Glutamatergic neuron (in vitro differentiated cells): ENCODE measurements around the gene ACBD3. TPM values are rescaled to one million over a fixed set of nuclear protein-coding genes. Genes with fewer than 3 reads are reported as not detected.

Source experiments
- DNase-seq: peaks from one replicate; pipeline ENCODE4 v3.0.0; 2022
- H3K27ac Mint-ChIP-seq: one replicate; pipeline ENCODE4 v1.8.0; 2020; ENCODE audit warnings: mild to moderate bottlenecking, mixed read lengths, inconsistent platforms; ENCODE audit not compliant: unreplicated experiment
- H3K27me3 Mint-ChIP-seq: one replicate; pipeline ENCODE4 v1.8.0; 2020; ENCODE audit warnings: mild to moderate bottlenecking, moderate library complexity, mixed read lengths, inconsistent platforms; ENCODE audit not compliant: unreplicated experiment
- H3K36me3 Mint-ChIP-seq: one replicate; pipeline ENCODE4 v1.8.0; 2020; ENCODE audit warnings: mild to moderate bottlenecking, mixed read lengths, inconsistent platforms; ENCODE audit not compliant: unreplicated experiment
- H3K4me1 Mint-ChIP-seq: one replicate; pipeline ENCODE4 v1.8.0; 2020; ENCODE audit warnings: mild to moderate bottlenecking, low read depth, mixed read lengths, inconsistent platforms; ENCODE audit not compliant: unreplicated experiment
- H3K4me3 Mint-ChIP-seq: one replicate; pipeline ENCODE4 v1.8.0; 2020; ENCODE audit warnings: mild to moderate bottlenecking, mixed read lengths, inconsistent platforms; ENCODE audit not compliant: unreplicated experiment
- H3K9me3 Mint-ChIP-seq: one replicate; pipeline ENCODE4 v1.8.0; 2020; ENCODE audit warnings: mild to moderate bottlenecking, moderate library complexity, mixed read lengths, inconsistent platforms; ENCODE audit not compliant: unreplicated experiment
- CTCF ChIP-seq: fragments of 200-600 bp; sonication (generic); IDR thresholded peaks from one replicate; pipeline ENCODE4 v1.5.0; 2021; ENCODE audit not compliant: partially characterized antibody, unreplicated experiment
- total RNA-seq: library from RNA; stranded (reverse); fragmentation: NEBNext Ultra II Directional; extraction: Animal tissue kit (Norgen Biotek cat#: 25700); gene quantifications from one replicate; pipeline ENCODE4 v1.2.1, GENCODE V29; 2021; ENCODE audit not compliant: unreplicated experiment

Gene ACBD3
- total RNA-seq, 1 donor from 2014 or later: 33.7 TPM

- Mint-ChIP-seq H3K9me3 (peaks cover 5% of the 10 kb centered on the region), H3K27ac (no peak overlapping the region), H3K4me3 (no peak overlapping the region), H3K36me3 (no peaks in the 10 kb centered on the region), H3K4me1 (no peaks in the 10 kb centered on the region), H3K27me3 (peaks cover 6% of the 10 kb centered on the region)
- no peak for TF ChIP-seq CTCF
- DNase-seq: no peak
Measured at GRCh38 chr1:226135709-226136108, 50.8 kb downstream of the ACBD3 start.

DNA sequence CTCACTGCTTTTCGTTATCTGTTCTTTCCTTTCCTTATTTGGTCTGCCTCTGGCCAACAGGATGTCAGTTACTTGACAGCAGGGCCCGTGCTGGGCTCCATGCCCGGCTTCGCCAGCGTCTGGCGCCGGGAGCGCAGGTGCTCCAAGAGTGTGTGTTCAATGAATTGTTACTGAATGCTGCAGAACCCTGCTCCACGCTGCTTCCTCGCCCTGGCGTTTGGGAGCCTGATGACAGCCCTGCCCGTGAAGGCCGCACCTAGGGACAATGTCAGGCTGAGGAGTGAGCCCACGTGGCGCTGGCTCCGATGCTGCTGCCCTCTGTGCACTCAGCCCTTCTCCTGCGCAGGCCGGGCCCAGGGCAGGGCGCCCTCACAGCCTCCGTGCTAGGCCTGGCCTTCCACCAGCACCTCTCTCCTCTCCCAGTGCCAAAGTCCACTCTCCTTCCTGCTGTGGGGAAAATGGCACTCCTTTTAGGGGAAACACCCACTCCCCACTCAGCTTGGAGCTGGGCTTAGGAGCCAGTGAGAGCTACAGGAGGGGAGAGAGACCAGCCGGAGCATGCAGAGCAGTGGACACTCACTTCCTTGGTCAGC is 51.4 kb downstream of the ACBD3 start:
- DNase-seq: no peak
- Mint-ChIP-seq H3K4me3 (no peak overlapping the region), H3K9me3 (peaks cover 5% of the 10 kb centered on the region), H3K4me1 (no peaks in the 10 kb centered on the region), H3K27me3 (peaks cover 6% of the 10 kb centered on the region), H3K36me3 (no peaks in the 10 kb centered on the region), H3K27ac (no peak overlapping the region)
- no peak for TF ChIP-seq CTCF

GRCh38 chr1:226134170-226135058 is 52.1 kb downstream of the ACBD3 start:
- Mint-ChIP-seq H3K4me3 (no peak overlapping the region), H3K4me1 (no peaks in the 10 kb centered on the region), H3K36me3 (no peaks in the 10 kb centered on the region), H3K9me3 (peaks cover 5% of the 10 kb centered on the region), H3K27me3 (peaks cover 6% of the 10 kb centered on the region), H3K27ac (no peak overlapping the region)
- DNase-seq: no peak
- TF ChIP-seq CTCF: no peak

GRCh38 chr1:226133504-226134123 is 52.9 kb downstream of the ACBD3 start:
- peaks cover 5% of the 10 kb centered on the region for H3K9me3 Mint-ChIP-seq
- no peak overlapping the region for H3K4me3 Mint-ChIP-seq
- H3K27me3 Mint-ChIP-seq: peaks cover 6% of the 10 kb centered on the region
- DNase-seq: no peak
- no peaks in the 10 kb centered on the region for H3K36me3 Mint-ChIP-seq
- no peak for TF ChIP-seq CTCF
- H3K4me1 Mint-ChIP-seq: no peaks in the 10 kb centered on the region
- no peak overlapping the region for H3K27ac Mint-ChIP-seq
